DOHH2 (cell line): ENCODE measurements around the gene RAB42.

Experiments
- EZH2phosphoT487 ChIP-seq: fragments of 200-600 bp; sonication (generic); IDR thresholded peaks from 2 replicates; pipeline ENCODE4 v1.6.1; 2017; ENCODE audit warnings: borderline replicate concordance, mild to moderate bottlenecking, antibody characterized with exemption, low read length, moderate library complexity, mixed read lengths
- TF ChIP-seq, protein P1 (sequence below): fragments of 200-600 bp; sonication (generic); IDR thresholded peaks from one replicate; pipeline ENCODE4 v1.5.1; 2014; ENCODE audit warnings: antibody characterized with exemption, mild to moderate bottlenecking, low read depth, low read length; ENCODE audit not compliant: poor library complexity, severe bottlenecking

DNA sequence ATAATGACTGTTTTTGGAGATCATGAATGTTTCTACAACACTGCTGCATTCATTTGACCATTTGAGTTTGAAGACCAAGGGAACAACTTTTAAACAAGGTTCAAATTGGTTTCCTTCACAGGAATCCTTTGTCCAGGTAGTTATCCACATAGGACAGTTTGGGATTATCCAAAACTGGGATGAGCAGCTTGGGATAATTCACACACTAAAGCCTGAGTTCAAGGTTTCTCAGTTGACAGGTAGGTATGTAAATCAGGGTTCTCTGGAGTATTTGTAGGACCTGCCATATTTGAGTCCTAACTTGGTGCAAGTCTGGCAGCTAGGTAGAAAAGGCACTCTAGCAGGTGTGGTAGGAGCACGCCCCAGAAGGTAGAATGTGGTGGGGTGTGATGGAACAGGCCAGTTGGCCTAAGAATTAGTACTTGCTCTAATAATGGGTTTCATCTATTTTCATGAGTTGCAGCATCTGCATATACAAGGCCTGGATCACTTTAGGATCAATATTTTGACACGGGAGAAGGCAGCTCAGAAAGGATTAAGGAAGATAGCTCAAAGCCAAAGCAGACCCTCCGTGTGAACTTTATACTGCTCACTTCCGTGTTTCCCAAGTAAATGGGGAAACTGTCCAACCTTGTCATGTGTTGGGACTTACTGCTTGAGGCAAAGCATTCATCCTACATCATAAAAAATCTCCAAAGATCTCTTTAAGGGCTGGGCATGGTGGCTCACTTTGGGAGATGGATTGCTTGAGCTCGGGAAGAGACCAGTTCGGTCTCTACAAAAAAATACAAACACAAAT is 14.1 kb upstream of the RAB42 start:
- TF ChIP-seq, protein P1, sequence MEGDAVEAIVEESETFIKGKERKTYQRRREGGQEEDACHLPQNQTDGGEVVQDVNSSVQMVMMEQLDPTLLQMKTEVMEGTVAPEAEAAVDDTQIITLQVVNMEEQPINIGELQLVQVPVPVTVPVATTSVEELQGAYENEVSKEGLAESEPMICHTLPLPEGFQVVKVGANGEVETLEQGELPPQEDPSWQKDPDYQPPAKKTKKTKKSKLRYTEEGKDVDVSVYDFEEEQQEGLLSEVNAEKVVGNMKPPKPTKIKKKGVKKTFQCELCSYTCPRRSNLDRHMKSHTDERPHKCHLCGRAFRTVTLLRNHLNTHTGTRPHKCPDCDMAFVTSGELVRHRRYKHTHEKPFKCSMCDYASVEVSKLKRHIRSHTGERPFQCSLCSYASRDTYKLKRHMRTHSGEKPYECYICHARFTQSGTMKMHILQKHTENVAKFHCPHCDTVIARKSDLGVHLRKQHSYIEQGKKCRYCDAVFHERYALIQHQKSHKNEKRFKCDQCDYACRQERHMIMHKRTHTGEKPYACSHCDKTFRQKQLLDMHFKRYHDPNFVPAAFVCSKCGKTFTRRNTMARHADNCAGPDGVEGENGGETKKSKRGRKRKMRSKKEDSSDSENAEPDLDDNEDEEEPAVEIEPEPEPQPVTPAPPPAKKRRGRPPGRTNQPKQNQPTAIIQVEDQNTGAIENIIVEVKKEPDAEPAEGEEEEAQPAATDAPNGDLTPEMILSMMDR, result no peak
- TF ChIP-seq EZH2phosphoT487, result no peak
